HepG2 (cell line): ENCODE results near the gene RMDN2. TPM values are rescaled to one million over a fixed set of nuclear protein-coding genes. Genes with fewer than 3 reads are reported as not detected.

ENCODE experiments used
- AGO1 ChIP-seq: fragments of 200-400 bp; formaldehyde crosslinking; IDR thresholded peaks from 2 replicates; pipeline ENCODE4 v1.6.1; 2017; ENCODE audit warnings: mild to moderate bottlenecking, low read depth, low read length, moderate library complexity; ENCODE audit not compliant: poor library complexity, severe bottlenecking
- CBX5 ChIP-seq: sonication (generic); formaldehyde crosslinking; IDR thresholded peaks from 2 replicates; pipeline ENCODE4 v1.4.0; 2020; ENCODE audit warnings: missing genetic modification reagents, borderline replicate concordance
- FOXM1 ChIP-seq: sonication (generic); formaldehyde crosslinking; IDR thresholded peaks from 2 replicates; pipeline ENCODE4 v1.5.0; 2020; ENCODE audit warnings: missing genetic modification reagents
- HNF4G ChIP-seq, 2 experiments: sonication (generic) in 1 of 2; formaldehyde crosslinking in 1 of 2; IDR thresholded peaks; 2 replicates each; pipeline versions ENCODE4 v1.4.0 to v1.6.1; 2011 to 2020; ENCODE audit warnings: borderline replicate concordance in 2 of 2, low read depth in 2 of 2, mild to moderate bottlenecking in 2 of 2, low read length in 1 of 2, missing genetic modification reagents in 1 of 2, moderate library complexity in 1 of 2
- ISL2 ChIP-seq: sonication (generic); formaldehyde crosslinking; IDR thresholded peaks from 2 replicates; pipeline ENCODE4 v1.5.0; 2020; ENCODE audit warnings: missing genetic modification reagents
- KDM4B ChIP-seq: sonication (generic); formaldehyde crosslinking; IDR thresholded peaks from 2 replicates; pipeline ENCODE4 v1.4.0; 2020; ENCODE audit warnings: missing genetic modification reagents
- MED13 ChIP-seq: sonication (generic); formaldehyde crosslinking; IDR thresholded peaks from 2 replicates; pipeline ENCODE4 v1.5.0; 2020; ENCODE audit warnings: missing genetic modification reagents
- MNT ChIP-seq: fragments of 450-650 bp; IDR thresholded peaks from 2 replicates; pipeline ENCODE4 v1.6.1; 2016
- MTA3 ChIP-seq: sonication (generic); formaldehyde crosslinking; IDR thresholded peaks from 2 replicates; pipeline ENCODE4 v1.4.0; 2020; ENCODE audit warnings: missing genetic modification reagents
- MXI1 ChIP-seq: IDR thresholded peaks from 3 replicates; pipeline ENCODE4 v1.6.1; 2012; ENCODE audit warnings: low read depth, low read length, inconsistent platforms, borderline replicate concordance
- NCOA1 ChIP-seq: sonication (generic); formaldehyde crosslinking; IDR thresholded peaks from 2 replicates; pipeline ENCODE4 v1.9.0; 2021; ENCODE audit warnings: missing genetic modification reagents
- PAXIP1 ChIP-seq: sonication (generic); formaldehyde crosslinking; conservative IDR thresholded peaks from 2 replicates; pipeline ENCODE4 v1.4.0; 2020; ENCODE audit warnings: mild to moderate bottlenecking, missing genetic modification reagents, moderate library complexity
- RARA ChIP-seq: IDR thresholded peaks from 2 replicates; pipeline ENCODE4 v1.6.1; 2016; ENCODE audit warnings: missing genetic modification reagents, missing compliant biosample characterization
- ZNF17 ChIP-seq: sonication (generic); formaldehyde crosslinking; IDR thresholded peaks from 2 replicates; pipeline ENCODE4 v1.5.0; 2020; ENCODE audit warnings: mild to moderate bottlenecking, missing genetic modification reagents
- ZNF18 ChIP-seq: sonication (generic); formaldehyde crosslinking; IDR thresholded peaks from 2 replicates; pipeline ENCODE4 v1.8.0; 2022; ENCODE audit warnings: mild to moderate bottlenecking, missing genetic modification reagents; ENCODE audit not compliant: insufficient replicate concordance
- ZNF256 ChIP-seq: sonication (generic); formaldehyde crosslinking; conservative IDR thresholded peaks from 2 replicates; pipeline ENCODE4 v1.4.0; 2020; ENCODE audit warnings: missing genetic modification reagents
- ZNF275 ChIP-seq: sonication (generic); formaldehyde crosslinking; IDR thresholded peaks from 2 replicates; pipeline ENCODE4 v1.8.0; 2022; ENCODE audit warnings: missing genetic modification reagents, mild to moderate bottlenecking, inconsistent platforms, borderline replicate concordance
- ZNF547 ChIP-seq: sonication (generic); formaldehyde crosslinking; IDR thresholded peaks from 2 replicates; pipeline ENCODE4 v1.5.1; 2020; ENCODE audit warnings: mild to moderate bottlenecking, missing genetic modification reagents
- ZNF703 ChIP-seq: sonication (generic); formaldehyde crosslinking; IDR thresholded peaks from 2 replicates; pipeline ENCODE4 v1.5.1; 2020; ENCODE audit warnings: missing genetic modification reagents, mild to moderate bottlenecking, moderate library complexity, borderline replicate concordance
- ZNF782 ChIP-seq: sonication (generic); formaldehyde crosslinking; IDR thresholded peaks from 2 replicates; pipeline ENCODE4 v1.4.0; 2020; ENCODE audit warnings: missing genetic modification reagents, mild to moderate bottlenecking, borderline replicate concordance
- ZSCAN31 ChIP-seq: sonication (generic); formaldehyde crosslinking; IDR thresholded peaks from 2 replicates; pipeline ENCODE4 v1.5.0; 2020; ENCODE audit warnings: low read depth, mild to moderate bottlenecking, missing genetic modification reagents
- polyA plus RNA-seq, 8 experiments: library from polyadenylated mRNA; depleted of rRNA in 3 of 8; stranded (reverse) in 7 of 8; unstranded in 1 of 8; fragments of >200 nt; fragmentation: Illumina TruSeq in 4 of 8; extraction: Trizol in 4 of 8; gene quantifications; 2 replicates each; pipeline versions ENCODE4 v1.2.1 to v1.2.3, GENCODE V29; 2011 to 2016; ENCODE audit warnings: low read depth in 4 of 8, missing spikeins in 1 of 8, mixed read lengths in 1 of 8; ENCODE audit not compliant: insufficient read depth in 1 of 8
- total RNA-seq, 5 experiments: library from RNA; depleted of rRNA; stranded (reverse); fragments of >200 nt; fragmentation: Illumina TruSeq; extraction: Trizol; gene quantifications; 2 replicates each; pipeline ENCODE4 v1.2.3, GENCODE V29; 2016; ENCODE audit warnings: low read depth in 1 of 5

The RMDN2 gene
- total and polyA plus RNA-seq, 2 of the 13 experiments (the other 11 are each of a cell fraction or from before 2014, with no cell fraction given), result 2.3 to 8.9 TPM

- peak; percentile 89 for TF ChIP-seq PAXIP1
- peak; percentile 94 for TF ChIP-seq ZSCAN31 (CRISPR knock-in tag)
- TF ChIP-seq ZNF256, result peak; percentile 88
- TF ChIP-seq MED13 (CRISPR knock-in tag), result peak; percentile 91
- TF ChIP-seq KDM4B (CRISPR knock-in tag), result peak; percentile 34
- TF ChIP-seq MNT, result 0 out of 2 replicates have a peak, but pooled peaks have one; percentile 27
- TF ChIP-seq AGO1, result peak; percentile 63
- peak; percentile 94 for TF ChIP-seq ISL2 (CRISPR knock-in tag)
- TF ChIP-seq CBX5 (CRISPR knock-in tag), result peak; percentile 79; the same call in 1 of the 2 replicates
- no peak; the same call in none of the 2 replicates for TF ChIP-seq NCOA1
- peak; percentile 55; the same call in 1 of the 2 replicates for TF ChIP-seq HNF4G (IDR thresholded peaks at IDR 0.05; ENCODE audit: borderline replicate concordance, low read depth, low read length)
- peak; percentile 86 for TF ChIP-seq HNF4G (CRISPR knock-in tag; IDR thresholded peaks at IDR 0.05; ENCODE audit: borderline replicate concordance, low read depth)
- TF ChIP-seq MXI1, result peak; percentile 73; the same call in 1 of the 3 replicates
- peak; percentile 93 for TF ChIP-seq ZNF18 (CRISPR knock-in tag)
- TF ChIP-seq ZNF703 (CRISPR knock-in tag), result peak; percentile 91; the same call in 1 of the 2 replicates
- peak; percentile 85 for TF ChIP-seq ZNF17
- TF ChIP-seq ZNF782 (CRISPR knock-in tag), result peak; percentile 89
- TF ChIP-seq FOXM1, result no peak
- peak; percentile 57 for TF ChIP-seq RARA (CRISPR knock-in tag)
- TF ChIP-seq ZNF275 (CRISPR knock-in tag), result peak; percentile 99
- peak; percentile 98 for TF ChIP-seq ZNF547 (CRISPR knock-in tag)
- TF ChIP-seq MTA3 (CRISPR knock-in tag), result no peak
Measured at GRCh38 chr2:37925063-37925897, at the start of gene RMDN2 (continued).
